SKM-1 (cell line): ENCODE data around the gene MPC1L.
A peak's percentile ranks its signal among the peaks of the same experiment; 100 is the strongest.
"Not testable (repeated sequence)": the region's sequence is repeated elsewhere in the genome, so short reads cannot be mapped to it uniquely, and the experiment has no call there.

Source experiments
- DNase-seq: peaks from one replicate; lab custom pipeline; 2025; ENCODE audit not compliant: unreplicated experiment; lab: John Stamatoyannopoulos, UW

Gene MPC1L

GRCh38 chrX:40623139-40623536 lies at the start of gene MPC1L:
Gene MPC1L, plus strand, starts transcription at chrX:40623428. Its CDS starts 138 bp downstream, at chrX:40623566.
- DNase-seq, result no peak

GRCh38 chrX:40573763-40574162 lies 49.5 kb upstream of the MPC1L start:
- no peak for DNase-seq

- not testable (repeated sequence) for DNase-seq
These were observed 47.8 kb upstream of the MPC1L start for GRCh38 chrX:40575411-40575810.

GRCh38 chrX:40576291-40576690 lies 46.9 kb upstream of the MPC1L start:
- DNase-seq, result no peak

GRCh38 chrX:40578039-40578695 lies 45.1 kb upstream of the MPC1L start:
- DNase-seq, result no peak

- DNase-seq, result peak; percentile 10
These were observed 44.1 kb upstream of the MPC1L start for GRCh38 chrX:40579141-40579540.

GRCh38 chrX:40579900-40580536 lies 43.2 kb upstream of the MPC1L start:
- no peak for DNase-seq

GRCh38 chrX:40580537-40581335 lies 42.5 kb upstream of the MPC1L start, which contains the start of gene ATP6AP2:
Gene ATP6AP2, plus strand, starts transcription at chrX:40580970. Its CDS starts 96 bp downstream, at chrX:40581066.
- DNase-seq, result peak; percentile 64

GRCh38 chrX:40581336-40581920 lies 41.8 kb upstream of the MPC1L start:
- DNase-seq, result no peak

GRCh38 chrX:40582178-40582577 lies 41.0 kb upstream of the MPC1L start:
- not testable (repeated sequence) for DNase-seq

- DNase-seq, result no peak
These were observed 40.4 kb upstream of the MPC1L start for GRCh38 chrX:40582811-40583210.

- not testable (repeated sequence) for DNase-seq
These were observed 35.6 kb upstream of the MPC1L start for GRCh38 chrX:40587623-40588022.

GRCh38 chrX:40589616-40590321 lies 33.5 kb upstream of the MPC1L start:
- DNase-seq, result not testable (repeated sequence)

- DNase-seq, result no peak
These were observed 19.8 kb upstream of the MPC1L start for GRCh38 chrX:40603446-40603845.

GRCh38 chrX:40607381-40607780 lies 15.8 kb upstream of the MPC1L start:
- no peak for DNase-seq

- no peak for DNase-seq
These were observed 10.7 kb upstream of the MPC1L start for GRCh38 chrX:40612511-40612910.

GRCh38 chrX:40615976-40616375 lies 7.3 kb upstream of the MPC1L start:
- no peak for DNase-seq

- no peak for DNase-seq
These were observed 5.7 kb upstream of the MPC1L start for GRCh38 chrX:40617566-40617965.

GRCh38 chrX:40622479-40623138 lies 619 bp upstream of the MPC1L start:
- DNase-seq, result no peak

GRCh38 chrX:40623665-40624064 lies 437 bp downstream of the MPC1L start:
- no peak for DNase-seq
